ENCODE data around the gene TEX51.

DNA sequence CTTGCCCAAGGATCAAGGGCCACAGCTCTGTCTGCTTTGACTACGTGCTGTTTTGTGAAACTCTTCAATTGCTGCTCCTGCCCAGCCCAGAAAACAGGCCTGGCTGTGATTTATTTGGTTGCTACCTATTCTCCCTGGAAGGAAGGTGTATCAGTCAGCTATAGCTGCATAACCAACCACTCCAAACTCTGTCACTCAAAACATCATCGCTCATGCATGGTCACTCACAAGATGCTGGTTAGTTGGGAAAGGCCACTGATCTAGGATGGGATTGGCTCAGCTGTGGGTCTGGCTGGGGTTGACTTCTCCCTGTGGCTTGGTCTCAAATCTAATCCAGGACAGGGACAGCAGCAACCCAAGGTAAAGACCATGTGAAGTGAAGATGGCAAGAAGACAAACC lies 14.6 kb downstream of the TEX51 start:
- TF ChIP-seq ZNF670 (tag by site-specific recombination; IDR thresholded peaks at IDR 0.05; ENCODE audit: low read depth) (no peak), MYNN (tag by site-specific recombination; IDR thresholded peaks at IDR 0.05; ENCODE audit: borderline replicate concordance) (no peak), ZNF174 (tag by site-specific recombination; IDR thresholded peaks at IDR 0.05) (no peak), TCF7L2 (IDR thresholded peaks at IDR 0.05; ENCODE audit: borderline replicate concordance, low read depth, low read length) (no peak), BCL11B (tag by site-specific recombination; IDR thresholded peaks at IDR 0.05; ENCODE audit: low read depth) (no peak), KLF9 (tag by site-specific recombination; IDR thresholded peaks at IDR 0.05; ENCODE audit: low read depth) (no peak)
- TF ChIP-seq, protein P1, sequence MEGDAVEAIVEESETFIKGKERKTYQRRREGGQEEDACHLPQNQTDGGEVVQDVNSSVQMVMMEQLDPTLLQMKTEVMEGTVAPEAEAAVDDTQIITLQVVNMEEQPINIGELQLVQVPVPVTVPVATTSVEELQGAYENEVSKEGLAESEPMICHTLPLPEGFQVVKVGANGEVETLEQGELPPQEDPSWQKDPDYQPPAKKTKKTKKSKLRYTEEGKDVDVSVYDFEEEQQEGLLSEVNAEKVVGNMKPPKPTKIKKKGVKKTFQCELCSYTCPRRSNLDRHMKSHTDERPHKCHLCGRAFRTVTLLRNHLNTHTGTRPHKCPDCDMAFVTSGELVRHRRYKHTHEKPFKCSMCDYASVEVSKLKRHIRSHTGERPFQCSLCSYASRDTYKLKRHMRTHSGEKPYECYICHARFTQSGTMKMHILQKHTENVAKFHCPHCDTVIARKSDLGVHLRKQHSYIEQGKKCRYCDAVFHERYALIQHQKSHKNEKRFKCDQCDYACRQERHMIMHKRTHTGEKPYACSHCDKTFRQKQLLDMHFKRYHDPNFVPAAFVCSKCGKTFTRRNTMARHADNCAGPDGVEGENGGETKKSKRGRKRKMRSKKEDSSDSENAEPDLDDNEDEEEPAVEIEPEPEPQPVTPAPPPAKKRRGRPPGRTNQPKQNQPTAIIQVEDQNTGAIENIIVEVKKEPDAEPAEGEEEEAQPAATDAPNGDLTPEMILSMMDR (tag by site-specific recombination; IDR thresholded peaks at IDR 0.05), result no peak
- TF ChIP-seq, protein P2, sequence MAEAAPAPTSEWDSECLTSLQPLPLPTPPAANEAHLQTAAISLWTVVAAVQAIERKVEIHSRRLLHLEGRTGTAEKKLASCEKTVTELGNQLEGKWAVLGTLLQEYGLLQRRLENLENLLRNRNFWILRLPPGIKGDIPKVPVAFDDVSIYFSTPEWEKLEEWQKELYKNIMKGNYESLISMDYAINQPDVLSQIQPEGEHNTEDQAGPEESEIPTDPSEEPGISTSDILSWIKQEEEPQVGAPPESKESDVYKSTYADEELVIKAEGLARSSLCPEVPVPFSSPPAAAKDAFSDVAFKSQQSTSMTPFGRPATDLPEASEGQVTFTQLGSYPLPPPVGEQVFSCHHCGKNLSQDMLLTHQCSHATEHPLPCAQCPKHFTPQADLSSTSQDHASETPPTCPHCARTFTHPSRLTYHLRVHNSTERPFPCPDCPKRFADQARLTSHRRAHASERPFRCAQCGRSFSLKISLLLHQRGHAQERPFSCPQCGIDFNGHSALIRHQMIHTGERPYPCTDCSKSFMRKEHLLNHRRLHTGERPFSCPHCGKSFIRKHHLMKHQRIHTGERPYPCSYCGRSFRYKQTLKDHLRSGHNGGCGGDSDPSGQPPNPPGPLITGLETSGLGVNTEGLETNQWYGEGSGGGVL (tag by site-specific recombination; IDR thresholded peaks at IDR 0.05), result no peak

Data from HEK293 (cell line).